BE2C (cell line): Measurements from ENCODE around the gene OXER1.

Experiments used
- DNase-seq: peaks from one replicate; pipeline ENCODE4 v3.0.0-alpha.2; 2020
- H3K27me3 ChIP-seq: fragments of 250-450 bp; sonication (Bioruptor Pico); 2 replicates; pipeline ENCODE4 v1.5.1; 2020; ENCODE audit warnings: mild to moderate bottlenecking
- H3K36me3 ChIP-seq: fragments of 250-450 bp; sonication (Bioruptor Pico); 2 replicates; pipeline ENCODE4 v1.5.1; 2020; ENCODE audit warnings: mild to moderate bottlenecking
- H3K4me1 ChIP-seq: fragments of 250-450 bp; sonication (Bioruptor Pico); 2 replicates; pipeline ENCODE4 v1.5.1; 2020
- H3K4me3 ChIP-seq: 2 replicates; pipeline ENCODE4 v1.5.1; 2011; ENCODE audit warnings: low read depth, low read length
- H3K9me3 ChIP-seq: fragments of 250-450 bp; sonication (Bioruptor Pico); 2 replicates; pipeline ENCODE4 v1.5.1; 2020
- CTCF ChIP-seq: IDR thresholded peaks from 2 replicates; pipeline ENCODE4 v1.5.1; 2012; ENCODE audit warnings: mild to moderate bottlenecking, low read depth, low read length

The OXER1 gene

DNA sequence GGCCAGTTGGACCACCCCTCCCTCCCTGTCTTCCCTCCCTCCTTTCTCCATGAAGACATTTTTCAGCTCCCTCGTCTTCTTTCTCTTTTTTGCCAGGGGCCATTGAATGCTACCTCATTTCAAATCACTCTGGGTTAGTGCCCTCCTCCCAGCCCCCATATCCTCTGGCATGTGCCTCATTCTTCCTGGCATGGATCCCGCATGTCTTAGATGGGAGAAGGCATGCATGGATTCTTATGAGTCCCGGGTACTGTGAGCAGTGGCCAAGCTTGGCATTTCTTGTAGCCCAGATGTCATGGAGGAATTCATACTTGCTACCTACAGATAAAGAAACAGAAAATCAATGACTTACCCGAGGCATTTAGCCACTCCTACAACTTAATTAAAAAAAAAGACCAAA, 37.4 kb upstream of the OXER1 start:
- DNase-seq = no peak
- Histone ChIP-seq H3K27me3 (no peaks in the 10 kb centered on the region), H3K36me3 (no peaks in the 10 kb centered on the region), H3K4me3 (no peak overlapping the region), H3K4me1 (no peaks in the 10 kb centered on the region), H3K9me3 (no peaks in the 10 kb centered on the region)
- TF ChIP-seq CTCF = no peak

GRCh38 chr2:42800981-42801380, 37.0 kb upstream of the OXER1 start:
- Histone ChIP-seq H3K4me3 (no peak overlapping the region), H3K4me1 (no peaks in the 10 kb centered on the region), H3K27me3 (no peaks in the 10 kb centered on the region), H3K9me3 (no peaks in the 10 kb centered on the region), H3K36me3 (no peaks in the 10 kb centered on the region)
- no peak for TF ChIP-seq CTCF
- DNase-seq = no peak

DNA sequence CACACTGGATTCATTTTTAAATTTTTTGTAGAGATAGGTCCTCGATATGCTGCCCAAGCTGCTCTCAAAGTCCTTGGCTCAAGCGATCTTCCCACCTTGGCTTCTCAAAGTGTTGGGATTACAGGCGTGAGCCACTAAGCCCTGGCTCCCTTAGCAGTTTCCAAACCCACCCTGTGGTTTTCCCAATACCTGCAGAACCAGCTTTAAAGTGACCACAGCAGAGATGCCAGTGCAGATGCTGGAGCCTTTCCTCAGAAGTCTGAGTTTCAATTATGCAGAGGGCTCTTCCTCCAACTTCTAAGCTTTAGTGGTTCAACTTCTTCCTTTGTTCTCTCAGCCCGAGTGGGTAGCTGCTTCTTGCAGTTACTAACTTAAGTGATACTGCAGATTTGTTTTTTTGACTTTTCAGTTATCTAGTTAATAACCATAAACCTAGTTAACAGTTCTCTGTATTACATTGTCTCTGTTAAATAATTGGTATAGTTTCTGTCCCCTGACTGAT, 36.6 kb upstream of the OXER1 start:
- no peak overlapping the region for H3K4me3 ChIP-seq
- no peaks in the 10 kb centered on the region for H3K27me3 ChIP-seq
- no peak for DNase-seq
- no peak for TF ChIP-seq CTCF
- H3K4me1 ChIP-seq = no peaks in the 10 kb centered on the region
- no peaks in the 10 kb centered on the region for H3K9me3 ChIP-seq
- no peaks in the 10 kb centered on the region for H3K36me3 ChIP-seq

DNA sequence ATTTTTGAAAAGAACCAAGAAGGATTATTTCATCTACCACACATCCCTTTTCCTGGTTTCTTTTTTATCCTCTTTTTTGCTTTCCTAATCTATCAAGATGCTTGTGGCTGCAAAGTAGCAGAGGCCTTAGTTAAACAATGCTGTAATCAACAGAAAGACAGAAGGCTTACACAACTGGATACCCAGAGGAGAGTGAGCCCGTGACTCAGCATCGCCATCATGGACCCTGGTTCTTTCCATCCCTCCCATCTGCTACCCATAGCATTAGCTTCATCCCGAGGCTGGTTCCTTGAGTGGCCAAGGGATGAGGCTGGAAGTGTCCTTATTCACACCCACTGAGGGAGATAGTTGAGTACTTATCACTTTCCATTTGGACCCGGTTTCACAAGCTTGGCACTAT, 35.9 kb upstream of the OXER1 start:
- DNase-seq = no peak
- no peaks in the 10 kb centered on the region for H3K36me3 ChIP-seq
- no peak overlapping the region for H3K4me3 ChIP-seq
- H3K9me3 ChIP-seq = no peaks in the 10 kb centered on the region
- H3K27me3 ChIP-seq = no peaks in the 10 kb centered on the region
- TF ChIP-seq CTCF = no peak
- no peaks in the 10 kb centered on the region for H3K4me1 ChIP-seq

- Histone ChIP-seq H3K4me3 (no peak overlapping the region), H3K36me3 (no peaks in the 10 kb centered on the region), H3K4me1 (no peaks in the 10 kb centered on the region), H3K9me3 (no peaks in the 10 kb centered on the region), H3K27me3 (no peaks in the 10 kb centered on the region)
- no peak for DNase-seq
- TF ChIP-seq CTCF = no peak
Measured at GRCh38 chr2:42797281-42797680, 33.3 kb upstream of the OXER1 start.

DNA sequence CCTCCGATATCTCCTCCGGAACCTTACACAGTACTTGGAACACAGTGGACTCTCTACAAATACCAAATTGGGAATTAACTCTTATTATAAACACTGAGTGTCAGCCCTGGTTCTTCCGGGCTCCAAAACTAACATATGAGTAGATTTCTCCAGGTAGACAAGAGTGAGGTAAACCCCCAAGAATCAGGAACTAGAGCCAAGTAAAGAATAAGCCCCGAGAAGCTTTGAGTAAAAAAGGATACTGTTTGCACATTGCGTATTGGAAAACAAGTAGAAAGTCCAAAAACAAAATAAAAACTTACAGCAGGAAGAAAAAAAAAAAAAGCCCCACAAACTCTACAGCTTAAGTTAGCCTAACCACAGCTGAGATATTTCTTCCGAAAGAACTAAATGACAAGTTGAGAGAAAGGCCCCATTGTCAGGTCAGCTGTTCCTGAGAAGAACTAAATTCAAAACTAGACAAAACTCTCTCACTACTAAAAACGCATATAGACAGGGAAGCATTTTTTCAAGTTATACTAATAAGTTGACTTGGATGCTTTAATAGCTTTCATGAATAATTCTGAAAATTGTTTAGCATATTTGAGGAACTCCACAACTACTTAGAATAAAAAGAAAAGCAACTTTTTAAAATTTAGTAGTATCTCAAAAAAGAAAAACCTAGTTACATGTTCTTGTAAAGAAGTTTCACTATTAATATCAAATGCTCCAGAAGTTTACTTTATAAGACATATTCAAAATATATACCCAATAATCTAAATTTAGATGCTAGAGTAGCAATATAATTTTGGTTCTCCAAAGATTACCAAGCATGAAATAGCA, 32.7 kb upstream of the OXER1 start:
- no peak for TF ChIP-seq CTCF
- Histone ChIP-seq H3K4me3 (no peak overlapping the region), H3K4me1 (no peaks in the 10 kb centered on the region), H3K9me3 (no peaks in the 10 kb centered on the region), H3K27me3 (no peaks in the 10 kb centered on the region), H3K36me3 (no peaks in the 10 kb centered on the region)
- DNase-seq = no peak
